GM12878 (cell line): ENCODE measurements around the gene MSI2. TPM values are rescaled to one million over a fixed set of nuclear protein-coding genes. Genes with fewer than 3 reads are reported as not detected.

Experiments
- ATAC-seq: fragments of 200-7000 bp; cut with Tn5 transposase; 3 replicates; pipeline ENCODE4 v1.9.1; 2020; ENCODE audit warnings: mild to moderate bottlenecking, moderate library complexity
- BruUV-seq: library from RNA; stranded (reverse); fragments of 400-500 nt; replicated peaks from 2 replicates; lab custom pipeline; 2021; lab: Mats Ljungman, UMichigan
- CTCF ChIA-PET: fragments of 300-600 bp; sonication (Branson Sonifier 250); formaldehyde crosslinking; extraction: SDS; loops from one replicate; lab custom pipeline; 2021; ENCODE audit warnings: inconsistent platforms; lab: Yijun Ruan, JAX
- POLR2A ChIA-PET: fragments of 350-600 bp; formaldehyde crosslinking; extraction: SDS; loops from one replicate; lab custom pipeline; 2021; ENCODE audit warnings: inconsistent platforms; lab: Charles Lee
- RAD21 ChIA-PET: fragments of 300-600 bp; sonication (Branson Sonifier 250); formaldehyde crosslinking; loops from one replicate; lab custom pipeline; 2023; ENCODE audit warnings: antibody characterized with exemption; ENCODE audit not compliant: unreplicated experiment; lab: Charles Lee
- SMC1A ChIA-PET: fragments of 300-600 bp; sonication (Branson Sonifier 250); formaldehyde crosslinking; loops from one replicate; lab custom pipeline; 2023; ENCODE audit not compliant: unreplicated experiment, uncharacterized antibody; lab: Charles Lee
- DNase-seq: peaks from one replicate; pipeline ENCODE4 v3.0.0-alpha.2; 2011; ENCODE audit warnings: low read depth, low spot score
- FAIRE-seq: peaks from 3 replicates; lab custom pipeline; 2011; peaks lifted over from hg19 to GRCh38; lab: Jason Lieb, UNC
- H2AFZ ChIP-seq: 2 replicates; pipeline ENCODE4 v1.6.0; 2011; ENCODE audit warnings: low read depth, low read length, control low read depth; ENCODE audit not compliant: control insufficient read depth
- H3K27ac ChIP-seq: 2 replicates; pipeline ENCODE4 v1.5.1; 2011; ENCODE audit warnings: control low read depth; ENCODE audit not compliant: control insufficient read depth, insufficient read depth
- H3K27me3 ChIP-seq, 2 experiments: replicated peaks in 1 of 2; 2 replicates each; pipeline versions ENCODE4 v1.6.0 to v1.6.1; 2011; ENCODE audit warnings: low read length in 1 of 2; ENCODE audit not compliant: control insufficient read depth in 2 of 2, insufficient read depth in 2 of 2
- H3K36me3 ChIP-seq, 2 experiments: 2 replicates each; pipeline ENCODE4 v1.5.1; 2011; ENCODE audit warnings: low read length in 1 of 2; ENCODE audit not compliant: control insufficient read depth in 2 of 2, insufficient read depth in 2 of 2
- H3K4me1 ChIP-seq: 2 replicates; pipeline ENCODE4 v1.6.1; 2011; ENCODE audit warnings: mild to moderate bottlenecking, low read length, moderate library complexity, mixed read lengths; ENCODE audit not compliant: control insufficient read depth, insufficient read depth
- H3K4me2 ChIP-seq: 2 replicates; pipeline ENCODE4 v1.6.0; 2011; ENCODE audit warnings: control low read depth; ENCODE audit not compliant: control insufficient read depth, insufficient read depth
- H3K4me3 ChIP-seq: fragments of 200-600 bp; sonication (generic); 2 replicates; pipeline ENCODE4 v1.5.1; 2016
- H3K79me2 ChIP-seq: 2 replicates; pipeline ENCODE4 v1.6.0; 2011; ENCODE audit warnings: low read length; ENCODE audit not compliant: control insufficient read depth, insufficient read depth
- H3K9ac ChIP-seq: 2 replicates; pipeline ENCODE4 v1.8.0; 2011; ENCODE audit warnings: low read length, control low read depth, mixed read lengths; ENCODE audit not compliant: control insufficient read depth, insufficient read depth
- H3K9me3 ChIP-seq: replicated peaks from 3 replicates; pipeline ENCODE4 v1.5.1; 2011; ENCODE audit warnings: mild to moderate bottlenecking, low read length; ENCODE audit not compliant: control insufficient read depth, insufficient read depth
- H4K20me1 ChIP-seq: 2 replicates; pipeline ENCODE4 v1.6.0; 2011; ENCODE audit not compliant: control insufficient read depth, insufficient read depth
- DPF2 ChIP-seq: fragments of 450-650 bp; IDR thresholded peaks from 2 replicates; pipeline ENCODE4 v1.6.1; 2017; ENCODE audit warnings: mild to moderate bottlenecking
- EZH2 ChIP-seq: IDR thresholded peaks from 2 replicates; pipeline ENCODE4 v1.6.1; 2012; ENCODE audit warnings: low read depth, mild to moderate bottlenecking, control low read depth, inconsistent platforms, low read length, borderline replicate concordance; ENCODE audit not compliant: control insufficient read depth
- GATAD2B ChIP-seq: fragments of 450-650 bp; conservative IDR thresholded peaks from 2 replicates; pipeline ENCODE4 v1.6.1; 2017; ENCODE audit warnings: low read depth, mild to moderate bottlenecking, moderate library complexity
- HCFC1 ChIP-seq: fragments of 150-350 bp; IDR thresholded peaks from 2 replicates; pipeline ENCODE4 v1.6.1; 2014; ENCODE audit warnings: low read length
- IKZF2 ChIP-seq, 2 experiments: fragments of 450-650 bp; IDR thresholded peaks; 2 replicates each; pipeline ENCODE4 v1.6.1; 2017; ENCODE audit warnings: mild to moderate bottlenecking in 2 of 2, moderate library complexity in 2 of 2
- IRF4 ChIP-seq: IDR thresholded peaks from 2 replicates; pipeline ENCODE4 v1.6.1; 2011; ENCODE audit warnings: low read depth, low read length
- KDM1A ChIP-seq: fragments of 200-600 bp; sonication (generic); IDR thresholded peaks from 2 replicates; pipeline ENCODE4 v1.6.1; 2016; ENCODE audit warnings: borderline replicate concordance
- MEF2B ChIP-seq: fragments of 450-650 bp; IDR thresholded peaks from 2 replicates; pipeline ENCODE4 v1.6.1; 2018; ENCODE audit warnings: mild to moderate bottlenecking, moderate library complexity; ENCODE audit not compliant: partially characterized antibody, poor library complexity, severe bottlenecking
- NFIC ChIP-seq: IDR thresholded peaks from 2 replicates; pipeline ENCODE4 v1.6.1; 2012; ENCODE audit warnings: low read depth, mild to moderate bottlenecking, inconsistent platforms, low read length, moderate library complexity
- PML ChIP-seq: IDR thresholded peaks from 2 replicates; pipeline ENCODE4 v1.6.1; 2012; ENCODE audit warnings: low read length, inconsistent platforms
- POLR2AphosphoS5 ChIP-seq: IDR thresholded peaks from 2 replicates; pipeline ENCODE4 v1.6.1; 2011; ENCODE audit warnings: mild to moderate bottlenecking, low read length, inconsistent platforms
- POU2F2 ChIP-seq: IDR thresholded peaks from 3 replicates; pipeline ENCODE4 v1.6.1; 2011; ENCODE audit warnings: low read depth, mild to moderate bottlenecking, low read length, borderline replicate concordance
- RUNX3 ChIP-seq: IDR thresholded peaks from 2 replicates; pipeline ENCODE4 v1.6.1; 2012; ENCODE audit warnings: low read length, inconsistent platforms
- TARDBP ChIP-seq: IDR thresholded peaks from 2 replicates; pipeline ENCODE4 v1.6.1; 2016; ENCODE audit warnings: borderline replicate concordance
- TBL1XR1 ChIP-seq: IDR thresholded peaks from 2 replicates; pipeline ENCODE4 v1.6.1; 2012; ENCODE audit warnings: low read depth, low read length, improper control_type of control experiment
- WGBS: methylation state at CpG from one replicate; pipeline ENCODE4 v1.1.6; 2016; ENCODE audit warnings: low lambda C conversion rate; ENCODE audit not compliant: insufficient replicate concordance, insufficient coverage; ENCODE audit errors: missing lambda C conversion rate; 5-methylcytosine and 5-hydroxymethylcytosine counted together
- in situ Hi-C: fragments of 300-500 bp; cut with MboI; formaldehyde crosslinking; loops from 9 replicates; pipeline ENCODE4 v1.14.3; 2018; ENCODE audit warnings: mixed read lengths
- intact Hi-C: fragments of 100-400 bp; cut with micrococcal nuclease; formaldehyde crosslinking; loops from one replicate; pipeline ENCODE4 v1.14.2; 2022; ENCODE audit not compliant: unreplicated experiment
- polyA plus RNA-seq, 11 experiments: library from polyadenylated mRNA; depleted of rRNA in 4 of 11; unstranded in 6 of 11; stranded (reverse) in 5 of 11; fragments of >200 nt; fragmentation: Nextera tagmentation in 4 of 11; fragmentation: Illumina TruSeq in 1 of 11; extraction: Ambion mirVana in 4 of 11; extraction: Trizol in 1 of 11; gene quantifications; 1 replicate in 1 of 11; 2 replicates in 10 of 11; pipeline versions ENCODE4 v1.2.1 to v1.2.3, GENCODE V29; 2011 to 2016; ENCODE audit warnings: inconsistent platforms in 2 of 11, missing spikeins in 2 of 11, low read depth in 1 of 11
- total RNA-seq, 4 experiments: library from RNA; depleted of rRNA in 3 of 4; stranded (reverse); fragments of >200 nt in 3 of 4; fragmentation: Illumina TruSeq in 1 of 4; extraction: Trizol in 1 of 4; gene quantifications; 2 replicates each; pipeline versions ENCODE4 v1.2.1 to v1.2.3, GENCODE V29; 2013 to 2021
- TF ChIP-seq, protein P1 (sequence below): fragments of 450-650 bp; IDR thresholded peaks from 2 replicates; pipeline ENCODE4 v1.6.1; 2017; ENCODE audit warnings: mild to moderate bottlenecking, low read depth, inconsistent platforms; ENCODE audit not compliant: poor library complexity, severe bottlenecking
- TF ChIP-seq, protein P2 (sequence below): fragments of 450-650 bp; formaldehyde crosslinking; IDR thresholded peaks from 2 replicates; pipeline ENCODE4 v1.5.0; 2022; ENCODE audit warnings: mild to moderate bottlenecking, missing genetic modification characterization
- TF ChIP-seq, protein P3 (sequence below): IDR thresholded peaks from 2 replicates; pipeline ENCODE4 v1.6.1; 2012; ENCODE audit warnings: low read depth, low read length, improper control_type of control experiment

Gene MSI2
- total and polyA plus RNA-seq, 10 of the 15 experiments (the other 5 are each of a cell fraction or from before 2014, with no cell fraction given), result 6.1 to 76.1 (median 42.0) TPM

DNA sequence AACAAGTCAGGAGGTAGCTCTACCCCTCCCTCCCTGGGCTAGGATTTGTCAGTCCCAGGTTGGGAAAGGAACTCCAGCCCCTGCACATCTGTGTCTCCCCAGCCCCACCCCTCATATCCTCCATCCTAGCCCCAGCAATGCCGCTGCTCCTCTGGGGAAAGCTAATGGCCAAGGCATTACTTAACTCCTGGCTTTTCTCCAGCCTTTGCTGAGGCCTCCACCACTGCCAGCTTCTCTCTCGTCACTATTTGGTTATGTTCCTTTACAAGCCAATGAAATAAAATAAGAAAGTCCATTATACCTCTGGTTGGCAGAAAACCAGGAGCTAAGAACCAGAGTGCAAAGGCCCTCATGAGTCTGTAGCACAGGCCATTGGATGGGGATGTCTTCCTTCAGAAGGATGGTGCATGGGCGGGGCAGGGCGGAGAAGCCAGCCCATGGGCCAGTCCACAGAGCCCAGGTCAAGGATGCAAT, 317.8 kb downstream of the MSI2 start:
- H3K4me1 ChIP-seq, result peaks cover 10% of the 10 kb centered on the region
- RAD21 ChIA-PET, result interaction anchor here (0.7 kb wide), 1 partner anchor 32 kb away, joined by 3 read pairs; no protein-coding TSS in a partner anchor
- no peaks in the 10 kb centered on the region for H3K9me3 ChIP-seq
- no peak for ATAC-seq
- no peaks in the 10 kb centered on the region; the same call in 1 of the 2 replicates for H4K20me1 ChIP-seq
- H3K27me3 ChIP-seq, result no peaks in the 10 kb centered on the region
- FAIRE-seq, result no peak
- WGBS, result 81% methylated on average over 4 of the region's 4 CpGs
- H3K4me3 ChIP-seq, result no peak overlapping the region
- in situ Hi-C loops, result no loop called here
- H2AFZ ChIP-seq, result no peak overlapping the region
- no peak for TF ChIP-seq DPF2
- TF ChIP-seq PML, result no peak
- TF ChIP-seq IKZF2 (IDR thresholded peaks at IDR 0.05), result no peak
- no peak for TF ChIP-seq EZH2
- no peak for TF ChIP-seq POLR2AphosphoS5
- TF ChIP-seq NFIC, result no peak
- TF ChIP-seq, protein P1, sequence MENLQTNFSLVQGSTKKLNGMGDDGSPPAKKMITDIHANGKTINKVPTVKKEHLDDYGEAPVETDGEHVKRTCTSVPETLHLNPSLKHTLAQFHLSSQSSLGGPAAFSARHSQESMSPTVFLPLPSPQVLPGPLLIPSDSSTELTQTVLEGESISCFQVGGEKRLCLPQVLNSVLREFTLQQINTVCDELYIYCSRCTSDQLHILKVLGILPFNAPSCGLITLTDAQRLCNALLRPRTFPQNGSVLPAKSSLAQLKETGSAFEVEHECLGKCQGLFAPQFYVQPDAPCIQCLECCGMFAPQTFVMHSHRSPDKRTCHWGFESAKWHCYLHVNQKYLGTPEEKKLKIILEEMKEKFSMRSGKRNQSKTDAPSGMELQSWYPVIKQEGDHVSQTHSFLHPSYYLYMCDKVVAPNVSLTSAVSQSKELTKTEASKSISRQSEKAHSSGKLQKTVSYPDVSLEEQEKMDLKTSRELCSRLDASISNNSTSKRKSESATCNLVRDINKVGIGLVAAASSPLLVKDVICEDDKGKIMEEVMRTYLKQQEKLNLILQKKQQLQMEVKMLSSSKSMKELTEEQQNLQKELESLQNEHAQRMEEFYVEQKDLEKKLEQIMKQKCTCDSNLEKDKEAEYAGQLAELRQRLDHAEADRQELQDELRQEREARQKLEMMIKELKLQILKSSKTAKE, result no peak
- TF ChIP-seq, protein P2, sequence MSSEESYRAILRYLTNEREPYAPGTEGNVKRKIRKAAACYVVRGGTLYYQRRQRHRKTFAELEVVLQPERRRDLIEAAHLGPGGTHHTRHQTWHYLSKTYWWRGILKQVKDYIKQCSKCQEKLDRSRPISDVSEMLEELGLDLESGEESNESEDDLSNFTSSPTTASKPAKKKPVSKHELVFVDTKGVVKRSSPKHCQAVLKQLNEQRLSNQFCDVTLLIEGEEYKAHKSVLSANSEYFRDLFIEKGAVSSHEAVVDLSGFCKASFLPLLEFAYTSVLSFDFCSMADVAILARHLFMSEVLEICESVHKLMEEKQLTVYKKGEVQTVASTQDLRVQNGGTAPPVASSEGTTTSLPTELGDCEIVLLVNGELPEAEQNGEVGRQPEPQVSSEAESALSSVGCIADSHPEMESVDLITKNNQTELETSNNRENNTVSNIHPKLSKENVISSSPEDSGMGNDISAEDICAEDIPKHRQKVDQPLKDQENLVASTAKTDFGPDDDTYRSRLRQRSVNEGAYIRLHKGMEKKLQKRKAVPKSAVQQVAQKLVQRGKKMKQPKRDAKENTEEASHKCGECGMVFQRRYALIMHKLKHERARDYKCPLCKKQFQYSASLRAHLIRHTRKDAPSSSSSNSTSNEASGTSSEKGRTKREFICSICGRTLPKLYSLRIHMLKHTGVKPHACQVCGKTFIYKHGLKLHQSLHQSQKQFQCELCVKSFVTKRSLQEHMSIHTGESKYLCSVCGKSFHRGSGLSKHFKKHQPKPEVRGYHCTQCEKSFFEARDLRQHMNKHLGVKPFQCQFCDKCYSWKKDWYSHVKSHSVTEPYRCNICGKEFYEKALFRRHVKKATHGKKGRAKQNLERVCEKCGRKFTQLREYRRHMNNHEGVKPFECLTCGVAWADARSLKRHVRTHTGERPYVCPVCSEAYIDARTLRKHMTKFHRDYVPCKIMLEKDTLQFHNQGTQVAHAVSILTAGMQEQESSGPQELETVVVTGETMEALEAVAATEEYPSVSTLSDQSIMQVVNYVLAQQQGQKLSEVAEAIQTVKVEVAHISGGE (CRISPR knock-in tag), result no peak
- no peak for TF ChIP-seq POU2F2
- TF ChIP-seq GATAD2B, result no peak
- TF ChIP-seq, protein P3, sequence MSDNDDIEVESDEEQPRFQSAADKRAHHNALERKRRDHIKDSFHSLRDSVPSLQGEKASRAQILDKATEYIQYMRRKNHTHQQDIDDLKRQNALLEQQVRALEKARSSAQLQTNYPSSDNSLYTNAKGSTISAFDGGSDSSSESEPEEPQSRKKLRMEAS, result no peak
- TF ChIP-seq RUNX3, result no peak
- TF ChIP-seq HCFC1, result no peak
- TF ChIP-seq KDM1A, result no peak
- TF ChIP-seq TBL1XR1, result no peak
- no peak for TF ChIP-seq IRF4
- TF ChIP-seq TARDBP, result no peak
- no peak for TF ChIP-seq MEF2B
- TF ChIP-seq, all 136 proteins: peak for 0
- ChIA-PET POLR2A (no interaction called here), SMC1A (interaction anchor here (2.3 kb wide), 1 partner anchor 22 kb away, joined by 8 read pairs; no protein-coding TSS in a partner anchor), CTCF (interaction anchor here (1.0 kb wide), 1 partner anchor 21 kb away, joined by 3 read pairs; no protein-coding TSS in a partner anchor)
- Histone ChIP-seq H3K27ac (no peak overlapping the region), H3K79me2 (no peaks in the 10 kb centered on the region), H3K36me3 (peaks cover 0 to 2% of the 10 kb centered on the region in 2 experiments; a peak in 2 of 4 replicates), H3K4me2 (no peak overlapping the region), H3K9ac (no peak overlapping the region)
- no TSS peak for BruUV-seq
- no peak for DNase-seq
- intact Hi-C loops, result no loop called here
